Stimulated activated CD8-positive, alpha-beta memory T cell treated with anti-CD3 and anti-CD28 coated beads, Interleukin-7, amount 100 ng/mL, for 1 hour (primary cell): ENCODE data around the gene PRICKLE4.
"Not testable (repeated sequence)": the region's sequence is repeated elsewhere in the genome, so short reads cannot be mapped to it uniquely, and the experiment has no call there.

ENCODE experiments used
- DNase-seq, 2 donors: peaks; one replicate each; pipeline ENCODE4 v3.0.0-alpha.2; 2020; ENCODE audit warnings: low read depth in 2 of 2

Gene PRICKLE4

GRCh38 chr6:41798901-41799558 is 18.4 kb downstream of the PRICKLE4 start:
- DNase-seq = no peak

DNA sequence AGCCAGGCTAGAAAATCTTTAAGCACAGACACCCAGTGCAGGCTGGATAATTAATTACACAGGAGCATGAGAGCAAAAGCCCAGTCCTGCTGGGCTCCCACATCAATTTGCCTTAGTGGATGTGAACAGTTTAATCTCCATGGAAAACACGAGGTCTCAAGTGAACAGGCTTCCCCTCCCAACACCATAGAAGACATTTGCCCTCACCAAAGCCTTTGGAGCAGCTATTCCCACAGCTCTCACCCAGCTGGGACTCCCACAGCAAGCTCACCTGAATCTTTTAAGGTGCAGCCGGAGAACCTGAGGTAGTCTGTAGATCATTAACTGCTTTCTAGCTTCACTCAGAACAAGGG is 19.0 kb downstream of the PRICKLE4 start:
- no peak for DNase-seq

DNA sequence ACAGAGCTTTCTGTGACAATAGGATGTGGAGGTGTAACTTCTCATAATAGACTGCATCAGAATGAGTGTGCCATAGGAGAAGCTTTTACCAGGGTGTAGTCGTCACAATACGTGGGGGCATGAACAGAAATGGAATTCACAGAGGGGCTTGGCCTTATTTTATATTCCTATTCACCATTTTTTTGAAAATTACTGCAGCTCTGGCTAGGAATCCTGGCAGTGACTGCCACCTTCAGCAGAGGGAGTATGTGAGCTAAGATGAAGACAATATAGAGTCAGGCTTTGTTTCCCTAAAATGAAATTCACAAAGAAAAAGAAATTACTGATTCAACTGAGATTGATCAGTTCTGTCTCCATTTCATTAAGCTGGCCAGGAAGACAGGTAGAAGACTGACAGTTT is 20.8 kb downstream of the PRICKLE4 start:
- no peak for DNase-seq

DNA sequence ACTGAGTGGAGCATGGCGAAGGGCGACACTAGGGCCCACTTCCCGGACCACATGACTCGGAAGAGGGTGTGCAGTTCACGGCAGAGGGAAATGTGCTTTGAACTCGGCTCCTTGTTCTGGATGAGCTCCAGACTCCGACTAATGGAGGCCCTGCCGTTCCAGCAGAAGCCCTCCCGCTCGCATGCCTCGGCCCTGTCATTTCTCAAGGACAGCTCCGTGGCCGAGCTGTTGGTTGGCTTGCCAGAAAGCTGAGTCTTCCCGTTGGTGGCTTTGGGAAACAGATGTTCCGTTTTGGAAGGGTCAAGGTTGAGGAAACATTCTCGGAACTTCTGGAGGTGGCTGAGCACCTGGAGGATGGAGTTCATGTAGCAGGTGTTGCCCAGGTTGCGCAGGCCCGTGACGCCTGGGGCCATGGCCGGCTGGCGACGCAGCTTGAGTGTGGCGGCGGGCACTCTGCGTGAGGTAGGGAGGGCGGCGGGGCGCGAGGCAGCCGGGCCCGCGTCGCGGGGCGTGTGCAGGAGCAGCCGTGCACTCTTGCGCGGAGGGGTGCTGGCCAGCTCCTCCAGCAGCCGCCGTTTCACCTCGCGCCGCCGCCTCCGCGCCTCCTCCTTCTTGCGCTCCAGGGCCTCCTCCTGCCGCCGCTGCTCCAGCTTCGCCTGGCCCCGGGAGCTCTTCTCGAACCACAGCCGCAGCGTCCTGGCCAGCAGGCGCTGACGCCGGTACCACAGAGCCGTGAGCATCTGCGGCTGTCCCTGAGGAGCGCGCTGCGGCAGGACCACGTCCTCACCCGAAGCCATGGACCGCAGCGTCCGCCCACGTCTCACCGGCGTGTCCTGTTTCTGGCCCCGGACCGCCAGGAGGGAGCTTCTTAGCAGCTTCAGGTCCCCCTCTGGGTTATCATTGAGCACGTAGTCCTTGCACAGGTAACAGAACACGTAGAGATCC is 25.5 kb downstream of the PRICKLE4 start:
- DNase-seq = no peak

DNA sequence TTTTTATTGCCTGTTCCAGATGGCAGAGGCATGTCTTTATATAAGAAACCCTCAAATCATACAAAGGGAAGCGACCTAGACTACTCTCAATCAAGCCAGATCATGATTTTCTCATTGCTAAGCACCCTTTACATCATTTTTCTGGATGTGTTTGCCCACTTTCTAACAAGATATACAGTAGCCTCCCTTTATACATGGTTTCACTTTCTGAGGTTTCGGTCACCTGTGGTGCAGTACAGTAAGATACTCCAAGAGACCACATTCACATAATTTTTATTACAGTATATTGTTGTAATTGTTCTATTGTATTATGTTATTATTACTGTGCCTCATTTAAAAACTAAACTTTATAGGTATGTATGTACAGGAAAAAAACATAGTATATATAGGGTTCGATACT is 30.5 kb downstream of the PRICKLE4 start:
- DNase-seq = no peak

DNA sequence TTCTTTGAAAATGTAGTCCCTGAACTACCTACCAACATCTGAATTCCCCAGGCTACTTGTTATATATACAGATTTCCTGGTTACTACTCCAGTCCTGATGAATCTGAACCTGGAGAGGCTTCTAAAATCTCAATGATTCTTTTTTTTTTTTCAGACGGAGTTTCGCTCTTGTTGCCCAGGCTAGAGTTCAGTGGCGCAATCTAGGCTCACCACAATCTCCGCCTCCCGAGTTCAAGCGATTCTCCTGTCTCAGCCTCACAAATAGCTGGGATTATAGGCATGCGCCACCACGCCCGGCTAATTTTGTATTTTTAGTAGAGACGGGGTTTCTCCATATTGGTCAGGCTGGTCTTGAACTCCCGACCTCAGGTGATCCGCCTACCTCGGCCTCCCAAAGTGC is 31.4 kb downstream of the PRICKLE4 start:
- not testable (repeated sequence) for DNase-seq

DNA sequence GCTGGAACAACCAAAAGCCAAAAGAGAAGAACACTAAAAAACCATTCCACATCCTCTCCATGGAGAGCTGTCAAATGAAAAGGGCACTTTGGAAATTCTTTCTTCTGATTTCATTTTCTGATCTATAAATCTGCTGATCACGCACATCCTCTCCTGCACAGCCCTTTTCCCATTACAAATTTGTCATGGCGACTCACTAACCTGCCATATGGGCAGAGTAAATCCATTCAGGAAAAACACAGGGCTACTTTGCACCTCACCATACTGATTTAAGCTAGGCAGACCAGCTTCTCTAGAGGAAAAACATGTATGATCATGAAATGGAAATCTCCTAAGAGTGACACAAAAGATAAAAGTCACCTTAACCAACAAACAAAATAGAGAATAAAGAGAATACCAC is 32.9 kb downstream of the PRICKLE4 start:
- no peak for DNase-seq

- DNase-seq = no peak
Observed at GRCh38 chr6:41813956-41814355, 33.4 kb downstream of the PRICKLE4 start.

- no peak for DNase-seq
Observed at GRCh38 chr6:41814629-41815028, 34.0 kb downstream of the PRICKLE4 start.

DNA sequence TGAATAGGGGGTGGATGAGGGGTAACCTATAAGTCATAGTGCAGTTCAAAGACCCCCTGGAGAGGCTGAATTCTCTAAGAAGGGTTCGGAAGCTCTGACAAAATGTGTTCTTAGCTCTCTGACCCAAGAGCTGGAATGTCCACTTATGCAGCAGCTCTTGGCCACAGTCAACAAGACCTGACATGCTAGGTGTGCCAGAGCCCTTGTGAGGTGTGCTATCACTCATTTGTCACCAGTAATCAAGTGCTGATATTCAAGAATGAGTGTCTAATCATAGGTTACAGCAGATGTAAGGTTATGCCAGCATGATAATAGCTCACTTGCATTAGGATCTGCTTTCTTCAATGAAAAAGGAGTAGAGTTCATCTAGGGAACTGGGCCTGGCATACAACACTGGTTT is 35.0 kb downstream of the PRICKLE4 start:
- no peak for DNase-seq

GRCh38 chr6:41818271-41819054 is 37.9 kb downstream of the PRICKLE4 start:
- no peak for DNase-seq

DNA sequence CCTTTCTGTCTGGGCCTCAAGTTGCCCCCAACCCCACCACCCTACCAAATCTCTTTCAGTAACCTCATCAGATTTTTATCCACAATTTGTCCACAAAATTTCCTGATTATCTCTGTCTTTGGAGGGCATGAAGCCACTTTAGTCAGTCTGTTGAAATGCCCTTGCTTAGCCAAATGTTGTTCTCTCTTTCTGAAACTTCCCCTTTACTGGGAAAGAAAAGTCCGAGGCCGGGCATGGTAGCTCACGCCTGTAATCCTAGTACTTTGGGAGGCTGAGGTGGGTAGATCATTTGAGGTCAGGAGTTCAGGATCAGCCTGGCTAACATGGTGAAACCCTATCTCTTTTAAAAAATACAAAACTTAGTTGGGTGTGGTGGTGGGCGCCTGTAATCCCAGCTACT is 40.7 kb downstream of the PRICKLE4 start:
- no peak for DNase-seq

GRCh38 chr6:41822021-41822420 is 41.4 kb downstream of the PRICKLE4 start:
- DNase-seq = no peak

DNA sequence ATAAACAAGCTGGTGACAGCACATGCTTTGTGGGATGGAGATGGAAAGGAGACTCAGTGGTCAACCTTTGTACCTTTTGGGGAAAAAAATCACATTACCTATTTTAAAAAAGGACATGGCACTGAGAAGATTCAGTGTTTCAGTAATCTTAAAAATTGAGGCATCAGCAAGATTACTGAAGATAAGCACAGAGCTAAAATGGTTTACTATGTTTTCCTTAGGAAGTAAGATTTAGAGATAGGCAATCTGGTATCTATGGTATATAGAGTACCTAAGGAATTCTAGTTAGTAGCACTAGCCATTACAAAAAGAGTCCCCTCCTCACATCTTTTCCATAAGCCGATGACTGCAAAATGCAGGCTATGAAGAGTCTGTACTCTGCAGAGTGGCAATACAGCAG is 42.6 kb downstream of the PRICKLE4 start:
- no peak for DNase-seq

DNA sequence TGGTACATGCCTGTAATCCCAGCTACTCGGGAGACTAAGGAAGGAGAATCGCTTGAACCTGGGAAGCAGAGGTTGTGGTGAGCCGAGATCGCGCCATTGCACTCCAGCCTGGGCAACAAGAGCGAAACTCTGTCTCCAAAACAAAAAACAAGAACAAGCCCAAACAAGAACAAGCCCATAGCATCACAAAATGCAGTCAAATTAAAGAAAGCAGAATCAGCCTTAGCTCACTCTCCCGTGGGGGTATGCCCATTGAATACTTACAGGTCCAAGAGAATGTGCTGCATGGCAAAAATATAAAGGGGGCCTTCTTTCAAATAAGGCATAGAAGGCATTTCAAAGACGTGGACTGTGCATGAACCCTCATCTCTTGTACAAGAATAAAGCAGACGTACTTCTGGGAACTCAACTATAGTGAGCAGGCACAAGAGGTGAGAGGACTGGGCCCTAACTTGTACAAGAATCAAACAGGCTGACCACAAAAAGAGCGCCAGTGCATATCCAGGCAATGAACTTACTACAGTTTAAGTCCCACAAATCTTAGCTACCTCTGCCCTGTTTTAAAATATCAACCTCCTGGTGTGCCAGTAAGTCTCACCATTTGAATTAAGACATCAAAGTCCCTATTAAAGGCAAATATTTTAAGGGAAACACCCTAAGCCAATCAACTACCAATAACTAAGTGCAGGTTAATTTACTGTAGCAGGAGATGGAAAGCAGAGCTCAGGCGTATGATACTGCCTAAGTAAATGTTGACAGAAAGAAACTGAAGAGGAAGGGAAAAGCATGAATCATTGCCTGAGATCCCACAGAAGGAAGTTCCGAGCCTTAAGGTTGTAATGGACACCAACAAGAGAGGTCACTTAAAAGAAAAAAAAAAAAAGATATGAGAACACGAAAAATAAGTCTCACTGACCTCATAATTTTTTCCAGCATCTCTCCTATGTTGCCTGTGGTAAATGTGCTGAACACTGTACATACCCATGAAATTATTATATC is 44.3 kb downstream of the PRICKLE4 start:
- DNase-seq = no peak

- no peak for DNase-seq
Observed at GRCh38 chr6:41826343-41827022, 45.9 kb downstream of the PRICKLE4 start.

DNA sequence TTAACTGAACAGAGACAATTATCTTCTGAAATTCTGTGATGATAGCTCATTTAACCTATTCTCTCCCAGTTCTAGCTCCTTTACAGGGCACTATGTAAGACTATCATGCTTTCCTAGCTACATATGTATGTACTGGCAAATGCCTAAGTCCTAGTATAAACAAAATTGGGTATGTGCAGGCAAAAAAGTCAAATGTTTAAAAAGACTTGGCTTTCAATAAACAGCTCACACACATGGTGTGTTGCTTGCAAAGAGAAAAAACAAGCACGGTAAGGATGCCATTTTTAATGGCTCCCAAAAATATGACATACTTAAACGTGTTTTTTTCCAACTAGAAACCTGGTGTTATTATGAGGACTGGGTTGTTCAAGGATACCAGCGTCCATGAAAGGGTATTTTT is 51.7 kb downstream of the PRICKLE4 start:
- DNase-seq = no peak

- no peak for DNase-seq
Observed at GRCh38 chr6:41836022-41836659, 55.6 kb downstream of the PRICKLE4 start.

GRCh38 chr6:41836660-41837052 is 56.1 kb downstream of the PRICKLE4 start:
- no peak for DNase-seq
